ENCODE measurements around the gene RAB3IL1. TPM values are rescaled to one million over a fixed set of nuclear protein-coding genes. Genes with fewer than 3 reads are reported as not detected.

The RAB3IL1 gene
- total and polyA plus RNA-seq, 2 of the 13 experiments (the other 11 are each of a cell fraction or from before 2014, with no cell fraction given) = 1.2 to 2.0 TPM

GRCh38 chr11:61895718-61896059 lies 21.7 kb downstream of the RAB3IL1 start:
- Histone ChIP-seq H3K4me1 (ENCODE audit: insufficient read depth, low read length) (peaks cover 15% of the 10 kb centered on the region), H3K9ac (ENCODE audit: insufficient read depth, low read depth, low read length) (no peak overlapping the region), H3K9me3 (ENCODE audit: low read length) (no peaks in the 10 kb centered on the region), H3K79me2 (ENCODE audit: insufficient read depth, low read length) (no peaks in the 10 kb centered on the region), H2AFZ (ENCODE audit: low read length) (no peak overlapping the region), H3K27me3 (ENCODE audit: control insufficient read depth in 1 of 2, insufficient read depth in 2 of 2, low read length in 2 of 2) (no peaks in the 10 kb centered on the region), H3K4me2 (ENCODE audit: low read depth, low read length) (no peak overlapping the region), H3K27ac (ENCODE audit: extremely low read length, insufficient read depth, low read length) (no peak overlapping the region), H4K20me1 (ENCODE audit: insufficient read depth, low read length) (no peaks in the 10 kb centered on the region), H3K4me3 (replicated peaks in 1 of 3; ENCODE audit: insufficient read depth in 1 of 3, low read depth in 2 of 3, low read length in 3 of 3) (no peak overlapping the region), H3K36me3 (replicated peaks in 1 of 2; ENCODE audit: control insufficient read depth in 1 of 2, insufficient read depth in 2 of 2, low read length in 2 of 2) (no peaks in the 10 kb centered on the region)
- ATAC-seq = no peak
- FAIRE-seq = no peak
- in situ Hi-C loops (cut with HindIII; ENCODE audit: extremely low pct_ligation_motif_present, low pct_unique_long_range_greater_than_20kb) = loop anchor here (5.0 kb wide), 2 partner anchors 52 to 162 kb away; no protein-coding TSS in a partner anchor
- 28% methylated on average over 3 of the region's 4 CpGs for WGBS (ENCODE audit: low lambda C conversion rate)
- ChIA-PET POLR2A (interaction anchor here (0.9 to 1.6 kb wide), 3 partner anchors 28 to 67 kb away, joined by 3 to 5 read pairs (median 4); no protein-coding TSS in a partner anchor), CTCF (ENCODE audit: low intra/inter-chr PET ratio, low total read pairs) (interaction anchor here (1.2 to 4.6 kb wide), 2 partner anchors 9 to 165 kb away, joined by 4 to 20 read pairs; no protein-coding TSS in a partner anchor)
- intact Hi-C loops (cut with micrococcal nuclease; ENCODE audit: unreplicated experiment) = no loop called here
- BruUV-seq (replicated peaks) = no TSS peak
- no peak for DNase-seq (ENCODE audit: low spot score)
- no peak for TF ChIP-seq TFAP4 (IDR thresholded peaks at IDR 0.05; ENCODE audit: borderline replicate concordance, low read depth)
- TF ChIP-seq, protein P1, sequence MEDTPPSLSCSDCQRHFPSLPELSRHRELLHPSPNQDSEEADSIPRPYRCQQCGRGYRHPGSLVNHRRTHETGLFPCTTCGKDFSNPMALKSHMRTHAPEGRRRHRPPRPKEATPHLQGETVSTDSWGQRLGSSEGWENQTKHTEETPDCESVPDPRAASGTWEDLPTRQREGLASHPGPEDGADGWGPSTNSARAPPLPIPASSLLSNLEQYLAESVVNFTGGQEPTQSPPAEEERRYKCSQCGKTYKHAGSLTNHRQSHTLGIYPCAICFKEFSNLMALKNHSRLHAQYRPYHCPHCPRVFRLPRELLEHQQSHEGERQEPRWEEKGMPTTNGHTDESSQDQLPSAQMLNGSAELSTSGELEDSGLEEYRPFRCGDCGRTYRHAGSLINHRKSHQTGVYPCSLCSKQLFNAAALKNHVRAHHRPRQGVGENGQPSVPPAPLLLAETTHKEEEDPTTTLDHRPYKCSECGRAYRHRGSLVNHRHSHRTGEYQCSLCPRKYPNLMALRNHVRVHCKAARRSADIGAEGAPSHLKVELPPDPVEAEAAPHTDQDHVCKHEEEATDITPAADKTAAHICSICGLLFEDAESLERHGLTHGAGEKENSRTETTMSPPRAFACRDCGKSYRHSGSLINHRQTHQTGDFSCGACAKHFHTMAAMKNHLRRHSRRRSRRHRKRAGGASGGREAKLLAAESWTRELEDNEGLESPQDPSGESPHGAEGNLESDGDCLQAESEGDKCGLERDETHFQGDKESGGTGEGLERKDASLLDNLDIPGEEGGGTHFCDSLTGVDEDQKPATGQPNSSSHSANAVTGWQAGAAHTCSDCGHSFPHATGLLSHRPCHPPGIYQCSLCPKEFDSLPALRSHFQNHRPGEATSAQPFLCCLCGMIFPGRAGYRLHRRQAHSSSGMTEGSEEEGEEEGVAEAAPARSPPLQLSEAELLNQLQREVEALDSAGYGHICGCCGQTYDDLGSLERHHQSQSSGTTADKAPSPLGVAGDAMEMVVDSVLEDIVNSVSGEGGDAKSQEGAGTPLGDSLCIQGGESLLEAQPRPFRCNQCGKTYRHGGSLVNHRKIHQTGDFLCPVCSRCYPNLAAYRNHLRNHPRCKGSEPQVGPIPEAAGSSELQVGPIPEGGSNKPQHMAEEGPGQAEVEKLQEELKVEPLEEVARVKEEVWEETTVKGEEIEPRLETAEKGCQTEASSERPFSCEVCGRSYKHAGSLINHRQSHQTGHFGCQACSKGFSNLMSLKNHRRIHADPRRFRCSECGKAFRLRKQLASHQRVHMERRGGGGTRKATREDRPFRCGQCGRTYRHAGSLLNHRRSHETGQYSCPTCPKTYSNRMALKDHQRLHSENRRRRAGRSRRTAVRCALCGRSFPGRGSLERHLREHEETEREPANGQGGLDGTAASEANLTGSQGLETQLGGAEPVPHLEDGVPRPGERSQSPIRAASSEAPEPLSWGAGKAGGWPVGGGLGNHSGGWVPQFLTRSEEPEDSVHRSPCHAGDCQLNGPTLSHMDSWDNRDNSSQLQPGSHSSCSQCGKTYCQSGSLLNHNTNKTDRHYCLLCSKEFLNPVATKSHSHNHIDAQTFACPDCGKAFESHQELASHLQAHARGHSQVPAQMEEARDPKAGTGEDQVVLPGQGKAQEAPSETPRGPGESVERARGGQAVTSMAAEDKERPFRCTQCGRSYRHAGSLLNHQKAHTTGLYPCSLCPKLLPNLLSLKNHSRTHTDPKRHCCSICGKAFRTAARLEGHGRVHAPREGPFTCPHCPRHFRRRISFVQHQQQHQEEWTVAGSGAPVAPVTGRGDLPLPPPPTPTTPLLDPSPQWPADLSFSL (CRISPR knock-in tag; IDR thresholded peaks at IDR 0.05) = no peak
- TF ChIP-seq PAXIP1 (CRISPR knock-in tag; conservative IDR thresholded peaks at IDR 0.05) = no peak
- TF ChIP-seq KLF16 (CRISPR knock-in tag; IDR thresholded peaks at IDR 0.05) = no peak
- no peak for TF ChIP-seq HNF1A (IDR thresholded peaks at IDR 0.05; ENCODE audit: low read depth)
- TF ChIP-seq HNF1A (CRISPR knock-in tag; IDR thresholded peaks at IDR 0.05; ENCODE audit: borderline replicate concordance) = no peak
- TF ChIP-seq TARDBP (CRISPR knock-in tag; IDR thresholded peaks at IDR 0.05) = no peak
